ENCODE data around the gene CRYGB.
"Not testable (repeated sequence)": the region's sequence is repeated elsewhere in the genome, so short reads cannot be mapped to it uniquely, and the experiment has no call there.

CRYGB gene

DNA sequence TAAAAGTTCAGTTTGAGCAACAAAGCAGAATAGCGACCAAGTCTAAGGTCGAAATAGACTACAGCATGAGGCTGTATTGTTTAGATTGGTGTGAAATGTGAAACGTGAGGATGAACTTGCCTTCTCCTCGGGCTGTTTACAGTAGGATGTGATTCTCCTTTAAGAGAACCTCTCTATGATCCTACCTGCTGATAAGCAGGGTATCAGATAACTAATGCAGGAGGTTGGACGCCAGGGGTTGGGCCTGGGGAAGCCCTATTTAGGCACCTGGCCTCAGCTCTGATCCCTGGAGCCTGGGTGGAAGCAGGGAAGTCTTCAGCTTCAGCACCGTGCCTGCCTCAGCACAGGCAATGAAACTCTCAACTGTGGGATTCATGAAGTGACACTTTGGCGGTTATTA lies 33.0 kb downstream of the CRYGB start:
- no peak for DNase-seq (ENCODE audit: low read depth, low spot score)

GRCh38 chr2:208112273-208112745 lies 33.6 kb downstream of the CRYGB start:
- DNase-seq (ENCODE audit: low read depth, low spot score): not testable (repeated sequence)

DNA sequence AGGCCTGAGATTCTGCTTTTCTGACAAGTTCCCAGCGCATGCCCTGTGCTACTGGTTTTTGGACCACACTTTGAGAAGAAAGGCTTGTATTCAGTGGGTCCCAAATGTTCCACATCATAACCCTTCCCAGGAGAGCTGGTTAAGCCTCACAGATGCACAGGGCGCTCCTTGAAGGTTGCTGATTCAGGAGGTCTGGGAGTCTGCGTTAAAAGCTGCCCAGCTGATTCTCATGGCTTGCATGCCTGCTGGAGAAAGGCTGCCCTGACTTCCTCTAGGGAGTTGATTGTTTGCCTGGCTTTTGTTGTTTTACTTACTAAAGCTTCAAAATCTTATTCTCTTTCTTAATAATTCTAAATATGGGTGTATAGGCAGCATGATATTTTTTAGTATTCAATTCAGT lies 42.3 kb downstream of the CRYGB start:
- DNase-seq (ENCODE audit: low read depth, low spot score): no peak

GRCh38 chr2:208101716-208102631 lies 44.0 kb downstream of the CRYGB start:
- DNase-seq (ENCODE audit: low read depth, low spot score): no peak

GRCh38 chr2:208099682-208100470 lies 46.1 kb downstream of the CRYGB start:
- DNase-seq (ENCODE audit: low read depth, low spot score): no peak

GRCh38 chr2:208098701-208099100 lies 47.3 kb downstream of the CRYGB start:
- DNase-seq (ENCODE audit: low read depth, low spot score): not testable (repeated sequence)

GRCh38 chr2:208098267-208098666 lies 47.7 kb downstream of the CRYGB start:
- DNase-seq (ENCODE audit: low read depth, low spot score): no peak

DNA sequence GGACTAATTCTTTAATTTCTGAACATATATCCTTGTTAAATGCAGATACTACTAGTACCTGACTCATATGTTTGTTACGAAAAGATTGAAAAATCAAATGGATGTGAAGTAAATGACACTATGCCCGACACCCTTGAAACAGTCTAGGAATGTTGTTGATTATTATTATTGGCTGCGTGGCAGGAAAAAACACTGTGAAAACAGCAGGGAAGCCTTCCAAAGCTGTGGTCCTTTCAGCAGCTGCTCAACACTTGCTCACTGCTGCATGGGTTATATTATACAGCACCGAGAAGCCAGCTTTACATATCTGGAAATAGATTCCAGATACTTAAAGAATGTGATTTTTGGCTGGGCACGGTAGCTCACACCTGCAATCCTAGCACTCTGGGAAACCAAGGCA lies 48.2 kb downstream of the CRYGB start:
- DNase-seq (ENCODE audit: low read depth, low spot score): no peak

DNA sequence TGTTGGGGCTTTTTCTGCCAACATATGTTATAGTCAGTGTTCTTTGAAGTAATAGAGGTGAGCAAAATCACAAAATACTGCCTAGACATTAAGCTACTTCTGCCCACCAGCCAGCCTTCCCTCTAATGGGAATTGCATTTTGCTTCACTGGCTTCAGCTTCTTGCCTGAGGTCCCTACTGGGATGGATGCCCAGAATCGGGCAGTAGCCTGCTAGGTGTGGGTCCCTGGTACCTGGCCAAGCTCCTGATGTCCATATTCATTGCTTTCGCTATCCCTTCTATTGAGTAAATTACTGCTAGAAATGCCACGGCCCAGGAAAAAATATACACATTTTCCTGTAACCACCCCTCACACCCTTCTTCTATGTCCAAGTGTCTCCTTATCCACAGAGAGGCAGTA lies 48.6 kb downstream of the CRYGB start:
- DNase-seq (ENCODE audit: low read depth, low spot score): no peak

GRCh38 chr2:208096080-208096479 lies 49.9 kb downstream of the CRYGB start:
- no peak for DNase-seq (ENCODE audit: low read depth, low spot score)

- DNase-seq (ENCODE audit: low read depth, low spot score): no peak
These were observed 52.8 kb downstream of the CRYGB start for GRCh38 chr2:208093128-208093527.

All from activated naive CD8-positive, alpha-beta T cell treated with anti-CD3 and anti-CD28 coated beads, Interleukin-2, amount 50 U/mL, for 16 hours (primary cell).